Liver (tissue), 3 donors: Measurements from ENCODE around the gene CSH2.
"Not testable (repeated sequence)": the region's sequence is repeated elsewhere in the genome, so short reads cannot be mapped to it uniquely, and the experiment has no call there.

Source experiments
- ATF3 ChIP-seq: IDR thresholded peaks from 2 replicates; pipeline ENCODE4 v1.6.1; 2016; ENCODE audit warnings: antibody characterized with exemption
- EGR1 ChIP-seq, 2 donors: IDR thresholded peaks; 2 replicates each; pipeline ENCODE4 v1.6.1; 2016 to 2018; ENCODE audit warnings: antibody characterized with exemption in 2 of 2, low read depth in 2 of 2
- FOXA1 ChIP-seq: IDR thresholded peaks from 2 replicates; pipeline ENCODE4 v1.6.1; 2016; ENCODE audit warnings: antibody characterized with exemption
- GABPA ChIP-seq, 2 donors: IDR thresholded peaks in 1 of 2; conservative IDR thresholded peaks in 1 of 2; 2 replicates each; pipeline ENCODE4 v1.6.1; 2016; ENCODE audit warnings: antibody characterized with exemption in 2 of 2, mild to moderate bottlenecking in 1 of 2, moderate library complexity in 1 of 2
- JUND ChIP-seq, 2 donors: IDR thresholded peaks; 2 replicates each; pipeline ENCODE4 v1.6.1; 2016; ENCODE audit warnings: antibody characterized with exemption in 2 of 2
- NR2F2 ChIP-seq: IDR thresholded peaks from 2 replicates; pipeline ENCODE4 v1.6.1; 2016; ENCODE audit warnings: antibody characterized with exemption
- RAD21 ChIP-seq, 2 donors: IDR thresholded peaks; 2 replicates each; pipeline ENCODE4 v1.6.1; 2016; ENCODE audit warnings: antibody characterized with exemption in 2 of 2, mild to moderate bottlenecking in 2 of 2
- REST ChIP-seq: IDR thresholded peaks from 2 replicates; pipeline ENCODE4 v1.6.1; 2016; ENCODE audit warnings: antibody characterized with exemption, mild to moderate bottlenecking
- SP1 ChIP-seq: IDR thresholded peaks from 2 replicates; pipeline ENCODE4 v1.6.1; 2018; ENCODE audit warnings: antibody characterized with exemption, mild to moderate bottlenecking
- TAF1 ChIP-seq: conservative IDR thresholded peaks from 2 replicates; pipeline ENCODE4 v1.6.1; 2016; ENCODE audit warnings: antibody characterized with exemption, mild to moderate bottlenecking
- YY1 ChIP-seq: IDR thresholded peaks from 2 replicates; pipeline ENCODE4 v1.6.1; 2016; ENCODE audit warnings: antibody characterized with exemption, mild to moderate bottlenecking
- TF ChIP-seq, protein P1 (sequence below): fragments of 150-350 bp; IDR thresholded peaks from 2 replicates; pipeline ENCODE4 v1.5.1; 2017; ENCODE audit warnings: improper control_type of control experiment, low read depth, low read length; ENCODE audit not compliant: missing input control
- TF ChIP-seq, protein P2 (sequence below): IDR thresholded peaks from 2 replicates; pipeline ENCODE4 v1.6.1; 2016; ENCODE audit warnings: antibody characterized with exemption
- TF ChIP-seq, protein P3 (sequence below): IDR thresholded peaks from 2 replicates; pipeline ENCODE4 v1.6.1; 2016; ENCODE audit warnings: antibody characterized with exemption
- donor health status: healthy.
- donor health status: healthy.

DNA sequence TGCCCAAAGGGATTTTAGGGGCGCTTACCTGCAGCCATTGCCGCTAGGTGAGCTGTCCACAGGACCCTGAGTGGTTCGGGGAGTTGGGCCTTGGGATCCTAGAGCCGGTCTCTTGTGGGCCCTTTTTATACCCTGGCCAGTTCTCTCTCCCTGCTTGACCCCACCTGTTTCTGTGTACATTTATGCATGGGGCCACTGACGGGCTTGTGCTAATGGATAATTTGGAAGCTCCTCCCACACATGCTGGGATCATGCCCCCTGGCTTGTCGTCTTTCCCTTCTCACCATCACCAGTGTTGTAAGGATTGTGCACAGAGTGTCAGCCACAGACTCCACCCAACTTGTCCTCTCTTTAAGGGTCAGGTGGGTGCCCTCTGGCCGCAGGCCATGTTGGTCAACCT is at the start of gene CSH2:
- TF ChIP-seq TAF1; JUND (IDR thresholded peaks at IDR 0.05); YY1; RAD21 (IDR thresholded peaks at IDR 0.05); EGR1 (IDR thresholded peaks at IDR 0.05; ENCODE audit: low read depth in 2 of 2); SP1; ATF3; REST; GABPA (IDR thresholded peaks at IDR 0.05 in 1 of 2, conservative IDR thresholded peaks at IDR 0.05 in 1 of 2); FOXA1; NR2F2: not testable (repeated sequence)
- TF ChIP-seq, protein P1, sequence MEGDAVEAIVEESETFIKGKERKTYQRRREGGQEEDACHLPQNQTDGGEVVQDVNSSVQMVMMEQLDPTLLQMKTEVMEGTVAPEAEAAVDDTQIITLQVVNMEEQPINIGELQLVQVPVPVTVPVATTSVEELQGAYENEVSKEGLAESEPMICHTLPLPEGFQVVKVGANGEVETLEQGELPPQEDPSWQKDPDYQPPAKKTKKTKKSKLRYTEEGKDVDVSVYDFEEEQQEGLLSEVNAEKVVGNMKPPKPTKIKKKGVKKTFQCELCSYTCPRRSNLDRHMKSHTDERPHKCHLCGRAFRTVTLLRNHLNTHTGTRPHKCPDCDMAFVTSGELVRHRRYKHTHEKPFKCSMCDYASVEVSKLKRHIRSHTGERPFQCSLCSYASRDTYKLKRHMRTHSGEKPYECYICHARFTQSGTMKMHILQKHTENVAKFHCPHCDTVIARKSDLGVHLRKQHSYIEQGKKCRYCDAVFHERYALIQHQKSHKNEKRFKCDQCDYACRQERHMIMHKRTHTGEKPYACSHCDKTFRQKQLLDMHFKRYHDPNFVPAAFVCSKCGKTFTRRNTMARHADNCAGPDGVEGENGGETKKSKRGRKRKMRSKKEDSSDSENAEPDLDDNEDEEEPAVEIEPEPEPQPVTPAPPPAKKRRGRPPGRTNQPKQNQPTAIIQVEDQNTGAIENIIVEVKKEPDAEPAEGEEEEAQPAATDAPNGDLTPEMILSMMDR: not testable (repeated sequence)
- TF ChIP-seq, protein P2, sequence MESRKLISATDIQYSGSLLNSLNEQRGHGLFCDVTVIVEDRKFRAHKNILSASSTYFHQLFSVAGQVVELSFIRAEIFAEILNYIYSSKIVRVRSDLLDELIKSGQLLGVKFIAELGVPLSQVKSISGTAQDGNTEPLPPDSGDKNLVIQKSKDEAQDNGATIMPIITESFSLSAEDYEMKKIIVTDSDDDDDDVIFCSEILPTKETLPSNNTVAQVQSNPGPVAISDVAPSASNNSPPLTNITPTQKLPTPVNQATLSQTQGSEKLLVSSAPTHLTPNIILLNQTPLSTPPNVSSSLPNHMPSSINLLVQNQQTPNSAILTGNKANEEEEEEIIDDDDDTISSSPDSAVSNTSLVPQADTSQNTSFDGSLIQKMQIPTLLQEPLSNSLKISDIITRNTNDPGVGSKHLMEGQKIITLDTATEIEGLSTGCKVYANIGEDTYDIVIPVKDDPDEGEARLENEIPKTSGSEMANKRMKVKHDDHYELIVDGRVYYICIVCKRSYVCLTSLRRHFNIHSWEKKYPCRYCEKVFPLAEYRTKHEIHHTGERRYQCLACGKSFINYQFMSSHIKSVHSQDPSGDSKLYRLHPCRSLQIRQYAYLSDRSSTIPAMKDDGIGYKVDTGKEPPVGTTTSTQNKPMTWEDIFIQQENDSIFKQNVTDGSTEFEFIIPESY: not testable (repeated sequence)
- TF ChIP-seq, protein P3, sequence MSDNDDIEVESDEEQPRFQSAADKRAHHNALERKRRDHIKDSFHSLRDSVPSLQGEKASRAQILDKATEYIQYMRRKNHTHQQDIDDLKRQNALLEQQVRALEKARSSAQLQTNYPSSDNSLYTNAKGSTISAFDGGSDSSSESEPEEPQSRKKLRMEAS: not testable (repeated sequence)
